GM12878 (cell line): Measurements from ENCODE around the gene ICE2.

Experiments used
- ASH2L ChIP-seq: fragments of 300-600, 200-600 bp; sonication (generic); IDR thresholded peaks from 2 replicates; pipeline ENCODE4 v1.6.1; 2017; ENCODE audit warnings: low read depth, mild to moderate bottlenecking, borderline replicate concordance
- BHLHE40 ChIP-seq, 2 experiments: fragments of 450-650 bp in 1 of 2; IDR thresholded peaks; 2 replicates each; pipeline ENCODE4 v1.6.1; 2011 to 2017; ENCODE audit warnings: low read depth in 2 of 2, borderline replicate concordance in 1 of 2, improper control_type of control experiment in 1 of 2, low read length in 1 of 2, mild to moderate bottlenecking in 1 of 2
- HDAC6 ChIP-seq: fragments of 200-600 bp; sonication (generic); IDR thresholded peaks from one replicate; pipeline ENCODE4 v1.8.0; 2017; ENCODE audit warnings: antibody characterized with exemption; ENCODE audit not compliant: unreplicated experiment
- MTA3 ChIP-seq: IDR thresholded peaks from 2 replicates; pipeline ENCODE4 v1.6.1; 2012; ENCODE audit warnings: low read length, inconsistent platforms, borderline replicate concordance
- NFIC ChIP-seq: IDR thresholded peaks from 2 replicates; pipeline ENCODE4 v1.6.1; 2012; ENCODE audit warnings: low read depth, mild to moderate bottlenecking, inconsistent platforms, low read length, moderate library complexity
- NFYB ChIP-seq: IDR thresholded peaks from 2 replicates; pipeline ENCODE4 v1.6.1; 2011; ENCODE audit warnings: low read depth, mild to moderate bottlenecking, low read length, improper control_type of control experiment, moderate library complexity; ENCODE audit not compliant: insufficient read depth
- POLR2AphosphoS5 ChIP-seq: IDR thresholded peaks from 2 replicates; pipeline ENCODE4 v1.6.1; 2011; ENCODE audit warnings: mild to moderate bottlenecking, low read length, inconsistent platforms
- SMAD1 ChIP-seq: fragments of 450-650 bp; IDR thresholded peaks from 2 replicates; pipeline ENCODE4 v1.6.1; 2018; ENCODE audit warnings: mild to moderate bottlenecking, low read depth; ENCODE audit not compliant: partially characterized antibody
- SMC3 ChIP-seq: IDR thresholded peaks from 2 replicates; pipeline ENCODE4 v1.6.1; 2011; ENCODE audit warnings: low read length, improper control_type of control experiment, borderline replicate concordance
- TF ChIP-seq, protein P1 (sequence below), 3 experiments: IDR thresholded peaks in 2 of 3; conservative IDR thresholded peaks in 1 of 3; 2 replicates each; pipeline ENCODE4 v1.5.1; 2011; ENCODE audit warnings: low read depth in 3 of 3, low read length in 3 of 3, mild to moderate bottlenecking in 3 of 3, control low read depth in 2 of 3, moderate library complexity in 2 of 3, inconsistent platforms in 1 of 3, mixed read lengths in 1 of 3; ENCODE audit not compliant: control insufficient read depth in 2 of 3, insufficient read depth in 1 of 3; ENCODE audit errors: extremely low read depth in 1 of 3
- TF ChIP-seq, protein P2 (sequence below): fragments of 450-650 bp; formaldehyde crosslinking; IDR thresholded peaks from 2 replicates; pipeline ENCODE4 v1.4.0; 2022; ENCODE audit warnings: mild to moderate bottlenecking, moderate library complexity
- TF ChIP-seq, protein P3 (sequence below): fragments of 450-650 bp; IDR thresholded peaks from 2 replicates; pipeline ENCODE4 v1.6.1; 2017; ENCODE audit warnings: mild to moderate bottlenecking
- TF ChIP-seq, protein P4 (sequence below): IDR thresholded peaks from 2 replicates; pipeline ENCODE4 v1.6.1; 2012; ENCODE audit warnings: low read depth, low read length, improper control_type of control experiment
- TF ChIP-seq, protein P5 (sequence below): IDR thresholded peaks from 2 replicates; pipeline ENCODE4 v1.6.1; 2011; ENCODE audit warnings: borderline replicate concordance, low read depth, mild to moderate bottlenecking, moderate library complexity, low read length; ENCODE audit not compliant: insufficient read depth, poor library complexity, severe bottlenecking

DNA sequence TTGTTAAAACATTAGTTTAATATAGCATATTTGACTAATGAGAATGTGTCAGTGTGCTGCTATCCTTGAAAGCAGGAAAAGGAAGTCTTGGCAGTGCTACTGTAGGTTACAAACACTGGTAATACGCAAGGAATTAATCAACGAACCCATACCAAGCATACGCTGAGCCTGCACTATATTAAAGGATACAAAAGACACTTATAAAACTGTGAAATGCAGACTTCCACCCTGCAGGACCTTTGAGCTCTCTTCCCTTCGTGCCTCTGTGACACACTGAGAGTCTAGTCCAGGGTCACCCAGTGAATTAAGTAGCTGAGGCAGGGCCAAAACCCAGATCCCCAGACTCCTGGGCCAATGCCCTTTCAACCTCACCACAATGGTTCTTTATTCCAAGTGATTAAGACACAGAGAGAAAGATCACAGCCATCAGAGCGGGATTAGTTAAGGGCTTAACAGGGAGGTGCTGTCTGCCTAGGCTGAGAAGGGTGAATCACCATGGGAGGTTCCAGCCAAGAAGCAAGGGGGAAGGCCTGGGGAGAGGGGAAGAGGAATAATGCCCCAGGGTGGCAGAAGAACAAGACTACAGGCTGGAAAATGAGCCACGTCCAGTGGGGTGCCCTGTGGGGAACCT lies 88.0 kb downstream of the ICE2 start:
- TF ChIP-seq, protein P1, sequence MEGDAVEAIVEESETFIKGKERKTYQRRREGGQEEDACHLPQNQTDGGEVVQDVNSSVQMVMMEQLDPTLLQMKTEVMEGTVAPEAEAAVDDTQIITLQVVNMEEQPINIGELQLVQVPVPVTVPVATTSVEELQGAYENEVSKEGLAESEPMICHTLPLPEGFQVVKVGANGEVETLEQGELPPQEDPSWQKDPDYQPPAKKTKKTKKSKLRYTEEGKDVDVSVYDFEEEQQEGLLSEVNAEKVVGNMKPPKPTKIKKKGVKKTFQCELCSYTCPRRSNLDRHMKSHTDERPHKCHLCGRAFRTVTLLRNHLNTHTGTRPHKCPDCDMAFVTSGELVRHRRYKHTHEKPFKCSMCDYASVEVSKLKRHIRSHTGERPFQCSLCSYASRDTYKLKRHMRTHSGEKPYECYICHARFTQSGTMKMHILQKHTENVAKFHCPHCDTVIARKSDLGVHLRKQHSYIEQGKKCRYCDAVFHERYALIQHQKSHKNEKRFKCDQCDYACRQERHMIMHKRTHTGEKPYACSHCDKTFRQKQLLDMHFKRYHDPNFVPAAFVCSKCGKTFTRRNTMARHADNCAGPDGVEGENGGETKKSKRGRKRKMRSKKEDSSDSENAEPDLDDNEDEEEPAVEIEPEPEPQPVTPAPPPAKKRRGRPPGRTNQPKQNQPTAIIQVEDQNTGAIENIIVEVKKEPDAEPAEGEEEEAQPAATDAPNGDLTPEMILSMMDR (IDR thresholded peaks at IDR 0.05 in 2 of 3, conservative IDR thresholded peaks at IDR 0.05 in 1 of 3; ENCODE audit: control insufficient read depth in 2 of 3, extremely low read depth in 1 of 3, insufficient read depth in 1 of 3, low read depth in 3 of 3, low read length in 3 of 3), result no peak
- no peak for TF ChIP-seq POLR2AphosphoS5
- TF ChIP-seq, protein P2, sequence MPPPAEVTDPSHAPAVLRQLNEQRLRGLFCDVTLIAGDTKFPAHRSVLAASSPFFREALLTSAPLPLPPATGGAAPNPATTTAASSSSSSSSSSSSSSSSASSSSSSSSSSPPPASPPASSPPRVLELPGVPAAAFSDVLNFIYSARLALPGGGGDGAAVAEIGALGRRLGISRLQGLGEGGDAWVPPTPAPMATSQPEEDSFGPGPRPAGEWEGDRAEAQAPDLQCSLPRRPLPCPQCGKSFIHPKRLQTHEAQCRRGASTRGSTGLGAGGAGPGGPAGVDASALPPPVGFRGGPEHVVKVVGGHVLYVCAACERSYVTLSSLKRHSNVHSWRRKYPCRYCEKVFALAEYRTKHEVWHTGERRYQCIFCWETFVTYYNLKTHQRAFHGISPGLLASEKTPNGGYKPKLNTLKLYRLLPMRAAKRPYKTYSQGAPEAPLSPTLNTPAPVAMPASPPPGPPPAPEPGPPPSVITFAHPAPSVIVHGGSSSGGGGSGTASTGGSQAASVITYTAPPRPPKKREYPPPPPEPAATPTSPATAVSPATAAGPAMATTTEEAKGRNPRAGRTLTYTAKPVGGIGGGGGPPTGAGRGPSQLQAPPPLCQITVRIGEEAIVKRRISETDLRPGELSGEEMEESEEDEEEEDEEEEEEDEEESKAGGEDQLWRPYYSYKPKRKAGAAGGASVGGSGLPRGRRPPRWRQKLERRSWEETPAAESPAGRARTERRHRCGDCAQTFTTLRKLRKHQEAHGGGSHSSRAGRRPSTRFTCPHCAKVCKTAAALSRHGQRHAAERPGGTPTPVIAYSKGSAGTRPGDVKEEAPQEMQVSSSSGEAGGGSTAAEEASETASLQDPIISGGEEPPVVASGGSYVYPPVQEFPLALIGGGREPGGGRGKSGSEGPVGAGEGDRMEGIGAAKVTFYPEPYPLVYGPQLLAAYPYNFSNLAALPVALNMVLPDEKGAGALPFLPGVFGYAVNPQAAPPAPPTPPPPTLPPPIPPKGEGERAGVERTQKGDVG (CRISPR knock-in tag), result no peak
- TF ChIP-seq, protein P3, sequence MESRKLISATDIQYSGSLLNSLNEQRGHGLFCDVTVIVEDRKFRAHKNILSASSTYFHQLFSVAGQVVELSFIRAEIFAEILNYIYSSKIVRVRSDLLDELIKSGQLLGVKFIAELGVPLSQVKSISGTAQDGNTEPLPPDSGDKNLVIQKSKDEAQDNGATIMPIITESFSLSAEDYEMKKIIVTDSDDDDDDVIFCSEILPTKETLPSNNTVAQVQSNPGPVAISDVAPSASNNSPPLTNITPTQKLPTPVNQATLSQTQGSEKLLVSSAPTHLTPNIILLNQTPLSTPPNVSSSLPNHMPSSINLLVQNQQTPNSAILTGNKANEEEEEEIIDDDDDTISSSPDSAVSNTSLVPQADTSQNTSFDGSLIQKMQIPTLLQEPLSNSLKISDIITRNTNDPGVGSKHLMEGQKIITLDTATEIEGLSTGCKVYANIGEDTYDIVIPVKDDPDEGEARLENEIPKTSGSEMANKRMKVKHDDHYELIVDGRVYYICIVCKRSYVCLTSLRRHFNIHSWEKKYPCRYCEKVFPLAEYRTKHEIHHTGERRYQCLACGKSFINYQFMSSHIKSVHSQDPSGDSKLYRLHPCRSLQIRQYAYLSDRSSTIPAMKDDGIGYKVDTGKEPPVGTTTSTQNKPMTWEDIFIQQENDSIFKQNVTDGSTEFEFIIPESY, result no peak
- TF ChIP-seq NFYB, result no peak
- no peak for TF ChIP-seq ASH2L
- no peak for TF ChIP-seq NFIC
- TF ChIP-seq SMAD1, result no peak
- TF ChIP-seq MTA3, result no peak
- TF ChIP-seq, protein P4, sequence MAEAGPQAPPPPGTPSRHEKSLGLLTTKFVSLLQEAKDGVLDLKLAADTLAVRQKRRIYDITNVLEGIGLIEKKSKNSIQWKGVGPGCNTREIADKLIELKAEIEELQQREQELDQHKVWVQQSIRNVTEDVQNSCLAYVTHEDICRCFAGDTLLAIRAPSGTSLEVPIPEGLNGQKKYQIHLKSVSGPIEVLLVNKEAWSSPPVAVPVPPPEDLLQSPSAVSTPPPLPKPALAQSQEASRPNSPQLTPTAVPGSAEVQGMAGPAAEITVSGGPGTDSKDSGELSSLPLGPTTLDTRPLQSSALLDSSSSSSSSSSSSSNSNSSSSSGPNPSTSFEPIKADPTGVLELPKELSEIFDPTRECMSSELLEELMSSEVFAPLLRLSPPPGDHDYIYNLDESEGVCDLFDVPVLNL, result no peak
- TF ChIP-seq, protein P5, sequence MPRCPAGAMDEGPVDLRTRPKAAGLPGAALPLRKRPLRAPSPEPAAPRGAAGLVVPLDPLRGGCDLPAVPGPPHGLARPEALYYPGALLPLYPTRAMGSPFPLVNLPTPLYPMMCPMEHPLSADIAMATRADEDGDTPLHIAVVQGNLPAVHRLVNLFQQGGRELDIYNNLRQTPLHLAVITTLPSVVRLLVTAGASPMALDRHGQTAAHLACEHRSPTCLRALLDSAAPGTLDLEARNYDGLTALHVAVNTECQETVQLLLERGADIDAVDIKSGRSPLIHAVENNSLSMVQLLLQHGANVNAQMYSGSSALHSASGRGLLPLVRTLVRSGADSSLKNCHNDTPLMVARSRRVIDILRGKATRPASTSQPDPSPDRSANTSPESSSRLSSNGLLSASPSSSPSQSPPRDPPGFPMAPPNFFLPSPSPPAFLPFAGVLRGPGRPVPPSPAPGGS, result no peak
- TF ChIP-seq BHLHE40 (IDR thresholded peaks at IDR 0.05; ENCODE audit: borderline replicate concordance in 1 of 2, low read depth in 2 of 2, low read length in 1 of 2), result no peak
- no peak for TF ChIP-seq HDAC6
- no peak for TF ChIP-seq SMC3
